ENCODE data around the gene PLXDC1. TPM values are rescaled to one million over a fixed set of nuclear protein-coding genes. Genes with fewer than 3 reads are reported as not detected.

The PLXDC1 gene
- total RNA-seq, 4 donors from 2014 or later, result 1.6 to 26.2 (median 4.3) TPM

GRCh38 chr17:39014044-39014794 lies 137.2 kb downstream of the PLXDC1 start:
- no peaks in the 10 kb centered on the region for H3K36me3 ChIP-seq
- no peak for DNase-seq
- peak overlapping the region in 1 of 4 donors; percentile 21 for H3K27ac ChIP-seq
- TF ChIP-seq EP300 (IDR thresholded peaks at IDR 0.05; ENCODE audit: low read depth) (no peak), CTCF (IDR thresholded peaks at IDR 0.05) (no peak), POLR2AphosphoS5 (IDR thresholded peaks at IDR 0.05) (no peak), POLR2A (IDR thresholded peaks at IDR 0.05) (no peak)
- H3K9me3 ChIP-seq, result no peaks in the 10 kb centered on the region
- in situ Hi-C loops (cut with MboI; ENCODE audit: low pct_ligation_motif_present in 1 of 4, low pct_unique_long_range_greater_than_20kb in 1 of 4, low sequenced_read_pairs in 3 of 4) (no loop called here), intact Hi-C loops (cut with DNase I; ENCODE audit: low total_unique reads) (no loop called here)
- WGBS, 2 donors (ENCODE audit: low coverage in 1 of 2), result 71 to 100% methylated on average over 2 to 4 of the region's 4 CpGs
- H3K4me1 ChIP-seq, result peaks cover 0 to 25% (median 1%) of the 10 kb centered on the region in 4 donors
- H3K27me3 ChIP-seq, result no peaks in the 10 kb centered on the region
- H3K4me3 ChIP-seq, result no peak overlapping the region

Small RNAs within 50 kb of the gene (small RNA-seq; reads per million reads assigned to genes)
- gene AC091178.1, result 0 reads per million in 4 donors

Other genes starting within 250 kb of the PLXDC1 start
- not detected for gene FBXO47, start 184.2 kb downstream of the PLXDC1 start, total RNA-seq
- not detected for gene ARL5C, start 14.5 kb upstream of the PLXDC1 start, total RNA-seq
- gene CACNB1, start 46.0 kb upstream of the PLXDC1 start, total RNA-seq, result 10 to 100 TPM; 10.1 to 21.7 (median 11.6) TPM
- gene RPL19, start 48.6 kb upstream of the PLXDC1 start, total RNA-seq, result 1,000 to 10,000 TPM; 1,146 to 2,715 (median 2,002) TPM
- not detected for gene STAC2, start 74.3 kb upstream of the PLXDC1 start, total RNA-seq
- gene FBXL20, start 250.0 kb upstream of the PLXDC1 start, total RNA-seq, result 10 to 100 TPM; 13.8 to 49.4 (median 23.1) TPM